ENCODE results near the gene MAPRE3.

The MAPRE3 gene

DNA sequence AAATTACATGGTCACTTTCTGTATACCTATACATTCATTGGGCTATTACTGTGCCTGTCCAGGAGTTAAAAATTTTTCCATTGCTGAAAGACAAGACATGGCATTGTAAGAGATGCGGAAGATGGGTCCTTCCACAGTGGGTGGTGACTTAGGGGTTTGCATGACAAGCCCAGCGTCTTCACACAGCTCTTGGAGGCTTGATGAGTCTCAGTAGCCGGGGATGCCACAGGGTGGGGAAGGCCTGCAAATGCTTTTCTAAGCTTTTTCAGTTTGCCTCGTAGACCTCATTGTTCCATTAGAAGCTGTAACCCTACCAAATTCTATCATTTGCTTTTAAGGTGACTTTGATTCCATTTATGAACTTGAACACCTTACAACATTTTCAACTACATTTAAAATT lies 18.1 kb upstream of the MAPRE3 start:
- no peaks in the 10 kb centered on the region; the same call in 1 of the 2 replicates for H3K27me3 ChIP-seq (replicated peaks; ENCODE audit: control insufficient read depth, insufficient read depth, low read length)
- no peak for DNase-seq (ENCODE audit: extremely low read depth, insufficient read length)

DNA sequence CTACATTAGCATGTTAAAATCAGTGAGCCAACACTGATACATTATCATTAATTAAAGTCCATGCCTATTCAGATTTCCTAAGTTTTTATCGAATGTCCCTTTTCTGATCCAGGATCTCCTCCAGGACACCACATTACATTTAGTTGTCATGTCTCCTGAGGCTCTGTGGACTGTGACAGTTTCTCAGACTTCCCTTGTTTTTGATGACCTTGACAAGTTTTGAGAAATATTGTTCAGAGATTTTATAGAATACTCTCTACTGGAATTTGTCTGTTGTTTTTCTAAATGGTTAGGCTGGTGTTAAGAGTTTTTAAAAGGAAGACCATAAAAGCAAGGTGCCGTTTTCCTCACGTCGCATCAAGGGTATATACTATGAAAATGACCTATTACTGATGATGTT lies 16.3 kb upstream of the MAPRE3 start:
- TF ChIP-seq, protein P1, sequence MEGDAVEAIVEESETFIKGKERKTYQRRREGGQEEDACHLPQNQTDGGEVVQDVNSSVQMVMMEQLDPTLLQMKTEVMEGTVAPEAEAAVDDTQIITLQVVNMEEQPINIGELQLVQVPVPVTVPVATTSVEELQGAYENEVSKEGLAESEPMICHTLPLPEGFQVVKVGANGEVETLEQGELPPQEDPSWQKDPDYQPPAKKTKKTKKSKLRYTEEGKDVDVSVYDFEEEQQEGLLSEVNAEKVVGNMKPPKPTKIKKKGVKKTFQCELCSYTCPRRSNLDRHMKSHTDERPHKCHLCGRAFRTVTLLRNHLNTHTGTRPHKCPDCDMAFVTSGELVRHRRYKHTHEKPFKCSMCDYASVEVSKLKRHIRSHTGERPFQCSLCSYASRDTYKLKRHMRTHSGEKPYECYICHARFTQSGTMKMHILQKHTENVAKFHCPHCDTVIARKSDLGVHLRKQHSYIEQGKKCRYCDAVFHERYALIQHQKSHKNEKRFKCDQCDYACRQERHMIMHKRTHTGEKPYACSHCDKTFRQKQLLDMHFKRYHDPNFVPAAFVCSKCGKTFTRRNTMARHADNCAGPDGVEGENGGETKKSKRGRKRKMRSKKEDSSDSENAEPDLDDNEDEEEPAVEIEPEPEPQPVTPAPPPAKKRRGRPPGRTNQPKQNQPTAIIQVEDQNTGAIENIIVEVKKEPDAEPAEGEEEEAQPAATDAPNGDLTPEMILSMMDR (IDR thresholded peaks at IDR 0.05; ENCODE audit: insufficient read depth, low read length, poor library complexity, severe bottlenecking) = no peak
- DNase-seq (ENCODE audit: extremely low read depth, insufficient read length) = no peak
- no peak overlapping the region for H3K4me3 ChIP-seq (replicated peaks; ENCODE audit: low read depth, low read length)
- H3K36me3 ChIP-seq (ENCODE audit: control insufficient read depth, insufficient read depth, low read length) = no peaks in the 10 kb centered on the region
- H3K27me3 ChIP-seq (replicated peaks; ENCODE audit: control insufficient read depth, insufficient read depth, low read length) = no peaks in the 10 kb centered on the region; the same call in 1 of the 2 replicates

More for the DNA sequence above, 18.1 kb upstream of the MAPRE3 start:
- no peaks in the 10 kb centered on the region for H3K36me3 ChIP-seq (ENCODE audit: control insufficient read depth, insufficient read depth, low read length)
- no peak overlapping the region for H3K4me3 ChIP-seq (replicated peaks; ENCODE audit: low read depth, low read length)
- TF ChIP-seq, protein P1 (IDR thresholded peaks at IDR 0.05; ENCODE audit: insufficient read depth, low read length, poor library complexity, severe bottlenecking) = no peak

DNA sequence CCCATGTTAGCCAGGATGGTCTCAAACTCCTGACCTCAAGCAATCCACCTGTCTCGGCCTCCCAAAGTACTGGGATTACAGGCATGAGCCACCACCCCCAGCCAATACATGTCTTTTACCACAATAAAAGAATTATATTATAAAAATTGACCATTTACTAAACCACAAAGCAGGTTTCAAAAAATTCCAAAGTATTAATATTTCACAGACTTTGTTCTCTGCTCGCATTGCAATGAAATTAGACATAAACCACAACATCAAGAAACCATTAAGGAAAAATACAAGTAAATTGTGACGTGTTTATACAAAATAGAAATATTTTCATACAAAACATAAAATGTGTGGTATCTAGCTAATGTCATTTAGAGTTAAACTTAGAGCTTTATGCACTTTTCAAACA lies 13.4 kb upstream of the MAPRE3 start:
- Histone ChIP-seq H3K27me3 (replicated peaks; ENCODE audit: control insufficient read depth, insufficient read depth, low read length) (peaks cover 2% of the 10 kb centered on the region), H3K36me3 (ENCODE audit: control insufficient read depth, insufficient read depth, low read length) (no peaks in the 10 kb centered on the region), H3K4me3 (replicated peaks; ENCODE audit: low read depth, low read length) (no peak overlapping the region)
- TF ChIP-seq, protein P1 (IDR thresholded peaks at IDR 0.05; ENCODE audit: insufficient read depth, low read length, poor library complexity, severe bottlenecking) = no peak
- DNase-seq (ENCODE audit: extremely low read depth, insufficient read length) = no peak

DNA sequence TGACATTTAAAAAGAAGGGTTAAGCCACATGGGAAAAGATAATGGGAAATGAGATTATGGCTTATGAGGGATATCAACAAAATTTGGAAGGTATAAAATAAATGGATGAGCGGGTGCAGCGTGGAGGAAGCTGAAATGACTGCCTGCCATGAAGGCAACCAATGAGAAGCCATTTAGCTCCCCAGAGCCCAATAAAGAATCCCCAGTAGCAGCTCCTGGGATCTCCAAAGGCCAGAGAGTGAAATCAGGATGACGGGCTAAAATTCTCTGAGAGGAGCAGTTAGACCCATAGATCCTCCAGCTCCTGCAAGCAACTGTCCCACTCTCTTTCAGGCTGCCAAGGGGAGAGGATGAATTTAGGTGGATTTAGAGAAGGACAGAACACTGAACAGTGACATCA lies 12.9 kb upstream of the MAPRE3 start:
- TF ChIP-seq, protein P1 (IDR thresholded peaks at IDR 0.05; ENCODE audit: insufficient read depth, low read length, poor library complexity, severe bottlenecking) = no peak
- no peaks in the 10 kb centered on the region for H3K36me3 ChIP-seq (ENCODE audit: control insufficient read depth, insufficient read depth, low read length)
- H3K27me3 ChIP-seq (replicated peaks; ENCODE audit: control insufficient read depth, insufficient read depth, low read length) = peaks cover 2% of the 10 kb centered on the region
- DNase-seq (ENCODE audit: extremely low read depth, insufficient read length) = no peak
- H3K4me3 ChIP-seq (replicated peaks; ENCODE audit: low read depth, low read length) = no peak overlapping the region

DNA sequence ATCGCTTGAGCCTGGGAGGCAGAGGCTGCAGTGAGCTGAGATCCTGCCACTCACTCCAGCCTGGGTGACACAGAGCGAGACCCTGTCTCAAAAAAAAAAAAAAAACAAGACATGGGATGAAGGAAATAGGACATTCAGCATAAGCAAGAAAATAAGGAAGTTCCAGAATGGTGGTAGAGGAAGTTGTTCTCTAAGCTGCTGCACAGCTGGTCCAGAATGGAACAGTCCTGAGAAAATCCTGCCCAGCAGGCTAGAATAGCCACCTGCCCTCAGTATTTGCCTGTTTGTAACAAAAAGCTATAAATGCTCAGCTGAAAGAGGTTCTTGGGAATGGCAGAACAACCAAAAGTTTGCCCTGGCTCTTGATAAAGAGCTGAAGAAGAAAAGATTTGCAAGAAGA lies 11.1 kb upstream of the MAPRE3 start:
- peaks cover 2% of the 10 kb centered on the region; the same call in 1 of the 2 replicates for H3K27me3 ChIP-seq (replicated peaks; ENCODE audit: control insufficient read depth, insufficient read depth, low read length)
- H3K4me3 ChIP-seq (replicated peaks; ENCODE audit: low read depth, low read length) = no peak overlapping the region
- TF ChIP-seq, protein P1 (IDR thresholded peaks at IDR 0.05; ENCODE audit: insufficient read depth, low read length, poor library complexity, severe bottlenecking) = no peak
- DNase-seq (ENCODE audit: extremely low read depth, insufficient read length) = no peak
- no peaks in the 10 kb centered on the region for H3K36me3 ChIP-seq (ENCODE audit: control insufficient read depth, insufficient read depth, low read length)
